Hematopoietic multipotent progenitor cell treated with erythropoietin and hydrocortisone succinate and interleukin-3 and kit ligand, for 17 days (in vitro differentiated cells): ENCODE data around the gene PHF21A.

Source experiments
- DNase-seq: peaks from one replicate; pipeline ENCODE4 v3.0.0-alpha.2; 2015; ENCODE audit warnings: low spot score

Gene PHF21A

GRCh38 chr11:45884596-45885185 is 236.6 kb downstream of the PHF21A start:
- DNase-seq: no peak
